ENCODE measurements around the gene GANC. TPM values are rescaled to one million over a fixed set of nuclear protein-coding genes. Genes with fewer than 3 reads are reported as not detected.

Gene GANC
- total RNA-seq, 1 donor from 2014 or later: 12.5 TPM

DNA sequence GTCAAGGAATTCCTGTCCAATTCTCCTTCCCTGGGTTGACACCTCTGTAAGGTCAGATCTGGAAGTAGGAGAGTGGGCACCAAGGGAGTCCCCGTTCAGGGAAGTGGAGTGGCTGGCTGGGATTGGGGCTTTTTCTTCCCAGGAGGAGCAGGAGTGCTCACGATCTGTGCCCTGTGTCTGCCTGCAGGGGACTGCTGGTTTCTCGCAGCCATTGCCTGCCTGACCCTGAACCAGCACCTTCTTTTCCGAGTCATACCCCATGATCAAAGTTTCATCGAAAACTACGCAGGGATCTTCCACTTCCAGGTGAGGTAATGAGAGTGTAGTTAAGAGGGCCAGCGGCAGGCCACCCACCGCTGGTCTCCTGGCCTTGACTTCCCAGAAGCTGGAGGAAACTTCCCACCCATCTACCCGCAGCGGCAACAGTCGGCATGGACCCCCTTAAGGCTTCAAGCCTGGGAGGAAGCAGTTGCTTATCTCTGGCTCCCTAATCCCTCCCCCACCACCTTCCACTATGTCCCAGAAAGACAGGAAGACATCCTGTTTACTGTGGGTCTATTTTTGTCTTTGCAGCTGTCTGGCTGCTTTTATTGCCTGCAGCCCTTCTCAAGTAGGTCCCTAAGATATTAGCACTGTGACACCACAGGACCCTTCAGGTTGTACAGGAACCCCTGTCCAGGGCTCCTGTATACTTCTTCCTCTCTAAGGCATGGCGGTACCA lies 113.1 kb downstream of the GANC start:
- Histone ChIP-seq H3K9ac (ENCODE audit: low read length) (no peak overlapping the region), H3K9me3 (ENCODE audit: insufficient read depth, low read depth, low read length) (peaks cover 2% of the 10 kb centered on the region), H3K4me1 (ENCODE audit: insufficient read depth, low read length) (no peaks in the 10 kb centered on the region), H2AFZ (ENCODE audit: low read depth, low read length) (no peak overlapping the region), H3K79me2 (ENCODE audit: insufficient read depth, low read length) (no peaks in the 10 kb centered on the region), H3K4me3 (ENCODE audit: insufficient read depth, low read depth, low read length) (no peak overlapping the region), H3K27ac (ENCODE audit: low read depth, low read length) (no peak overlapping the region), H3K27me3 (ENCODE audit: insufficient read depth, low read length) (no peaks in the 10 kb centered on the region), H4K20me1 (ENCODE audit: insufficient read depth, low read length) (no peaks in the 10 kb centered on the region), H3K36me3 (ENCODE audit: insufficient read depth, low read length) (no peaks in the 10 kb centered on the region), H3K4me2 (ENCODE audit: low read length) (no peak overlapping the region)
- Mint-ChIP-seq H3K27ac (ENCODE audit: unreplicated experiment) (no peak overlapping the region), H3K27me3 (ENCODE audit: low read depth, unreplicated experiment) (peaks cover 10% of the 10 kb centered on the region), H3K9me3 (ENCODE audit: unreplicated experiment) (no peaks in the 10 kb centered on the region), H3K4me1 (ENCODE audit: low read depth, unreplicated experiment) (peaks cover 5% of the 10 kb centered on the region), H3K36me3 (ENCODE audit: low read depth, unreplicated experiment) (peaks cover 6% of the 10 kb centered on the region), H3K4me3 (ENCODE audit: unreplicated experiment) (peak overlapping the region; percentile 23)
- FAIRE-seq: no peak
- TF ChIP-seq, protein P1, sequence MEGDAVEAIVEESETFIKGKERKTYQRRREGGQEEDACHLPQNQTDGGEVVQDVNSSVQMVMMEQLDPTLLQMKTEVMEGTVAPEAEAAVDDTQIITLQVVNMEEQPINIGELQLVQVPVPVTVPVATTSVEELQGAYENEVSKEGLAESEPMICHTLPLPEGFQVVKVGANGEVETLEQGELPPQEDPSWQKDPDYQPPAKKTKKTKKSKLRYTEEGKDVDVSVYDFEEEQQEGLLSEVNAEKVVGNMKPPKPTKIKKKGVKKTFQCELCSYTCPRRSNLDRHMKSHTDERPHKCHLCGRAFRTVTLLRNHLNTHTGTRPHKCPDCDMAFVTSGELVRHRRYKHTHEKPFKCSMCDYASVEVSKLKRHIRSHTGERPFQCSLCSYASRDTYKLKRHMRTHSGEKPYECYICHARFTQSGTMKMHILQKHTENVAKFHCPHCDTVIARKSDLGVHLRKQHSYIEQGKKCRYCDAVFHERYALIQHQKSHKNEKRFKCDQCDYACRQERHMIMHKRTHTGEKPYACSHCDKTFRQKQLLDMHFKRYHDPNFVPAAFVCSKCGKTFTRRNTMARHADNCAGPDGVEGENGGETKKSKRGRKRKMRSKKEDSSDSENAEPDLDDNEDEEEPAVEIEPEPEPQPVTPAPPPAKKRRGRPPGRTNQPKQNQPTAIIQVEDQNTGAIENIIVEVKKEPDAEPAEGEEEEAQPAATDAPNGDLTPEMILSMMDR (IDR thresholded peaks at IDR 0.05; ENCODE audit: insufficient read depth, low read depth, low read length): no peak
- no peak for TF ChIP-seq EZH2 (IDR thresholded peaks at IDR 0.05; ENCODE audit: insufficient read depth, low read length)
- no peak for DNase-seq (ENCODE audit: low read depth)

DNA sequence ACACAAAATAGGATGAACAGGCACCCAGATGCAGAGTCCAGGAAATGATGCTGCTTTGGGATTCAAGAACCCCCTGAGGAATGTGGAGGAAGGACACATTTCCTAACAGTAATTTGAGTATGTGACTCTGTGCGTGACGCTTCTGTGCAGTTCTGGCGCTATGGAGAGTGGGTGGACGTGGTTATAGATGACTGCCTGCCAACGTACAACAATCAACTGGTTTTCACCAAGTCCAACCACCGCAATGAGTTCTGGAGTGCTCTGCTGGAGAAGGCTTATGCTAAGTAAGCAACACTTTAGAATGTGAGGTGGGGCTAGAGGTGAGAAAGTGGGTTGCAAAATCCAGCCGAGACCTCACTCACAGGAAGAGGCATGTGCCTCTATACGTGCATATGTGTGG lies 114.6 kb downstream of the GANC start:
- Histone ChIP-seq H3K79me2 (ENCODE audit: insufficient read depth, low read length) (no peaks in the 10 kb centered on the region), H4K20me1 (ENCODE audit: insufficient read depth, low read length) (no peaks in the 10 kb centered on the region), H3K4me2 (ENCODE audit: low read length) (no peak overlapping the region), H3K36me3 (ENCODE audit: insufficient read depth, low read length) (no peaks in the 10 kb centered on the region), H2AFZ (ENCODE audit: low read depth, low read length) (no peak overlapping the region), H3K9ac (ENCODE audit: low read length) (no peak overlapping the region), H3K9me3 (ENCODE audit: insufficient read depth, low read depth, low read length) (peaks cover 2% of the 10 kb centered on the region), H3K4me1 (ENCODE audit: insufficient read depth, low read length) (no peaks in the 10 kb centered on the region), H3K27me3 (ENCODE audit: insufficient read depth, low read length) (no peaks in the 10 kb centered on the region), H3K27ac (ENCODE audit: low read depth, low read length) (no peak overlapping the region), H3K4me3 (ENCODE audit: insufficient read depth, low read depth, low read length) (no peak overlapping the region)
- Mint-ChIP-seq H3K27me3 (ENCODE audit: low read depth, unreplicated experiment) (peaks cover 10% of the 10 kb centered on the region), H3K9me3 (ENCODE audit: unreplicated experiment) (no peaks in the 10 kb centered on the region), H3K27ac (ENCODE audit: unreplicated experiment) (no peak overlapping the region), H3K4me3 (ENCODE audit: unreplicated experiment) (no peak overlapping the region), H3K36me3 (ENCODE audit: low read depth, unreplicated experiment) (peaks cover 6% of the 10 kb centered on the region), H3K4me1 (ENCODE audit: low read depth, unreplicated experiment) (peaks cover 5% of the 10 kb centered on the region)
- TF ChIP-seq EZH2 (IDR thresholded peaks at IDR 0.05; ENCODE audit: insufficient read depth, low read length): no peak
- TF ChIP-seq, protein P1 (IDR thresholded peaks at IDR 0.05; ENCODE audit: insufficient read depth, low read depth, low read length): no peak
- FAIRE-seq (no peak), DNase-seq (ENCODE audit: low read depth) (peak; percentile 15)
